HEK293 (cell line): Measurements from ENCODE around the gene FASTK.
A peak's percentile ranks its signal among the peaks of the same experiment; 100 is the strongest.

Source experiments
- CTCF ChIA-PET: fragments of 350-600 bp; formaldehyde crosslinking; extraction: SDS; loops from one replicate; lab custom pipeline; 2021; ENCODE audit warnings: antibody characterized with exemption; lab: Yijun Ruan, JAX
- POLR2A ChIA-PET: fragments of 300-600 bp; formaldehyde crosslinking; extraction: SDS; loops from one replicate; lab custom pipeline; 2020; ENCODE audit warnings: antibody characterized with exemption, inconsistent platforms; lab: Yijun Ruan, JAX
- H3K27ac ChIP-seq: fragments of 200-500 bp; sonication (Bioruptor generic); 2 replicates; pipeline ENCODE4 v1.5.1; 2014; ENCODE audit warnings: low read depth, low read length, control low read depth, inconsistent platforms; ENCODE audit errors: extremely low read depth
- H3K36me3 ChIP-seq, 2 experiments: fragments of 200-500 bp in 1 of 2; sonication (Bioruptor generic) in 1 of 2; 1 replicate in 1 of 2; 2 replicates in 1 of 2; pipeline ENCODE4 v1.5.1; 2014 to 2017; ENCODE audit warnings: inconsistent platforms in 2 of 2, low read length in 2 of 2; ENCODE audit not compliant: control insufficient read depth in 2 of 2, insufficient read depth in 1 of 2
- H3K4me1 ChIP-seq: fragments of 200-500 bp; sonication (Bioruptor generic); 2 replicates; pipeline ENCODE4 v1.5.1; 2014; ENCODE audit warnings: mild to moderate bottlenecking, low read length, inconsistent platforms; ENCODE audit not compliant: control insufficient read depth, insufficient read depth
- H3K4me3 ChIP-seq: 2 replicates; pipeline ENCODE4 v1.5.1; 2011; ENCODE audit warnings: low read depth, mild to moderate bottlenecking, control low read depth, low read length, moderate library complexity
- H3K9me3 ChIP-seq: fragments of 200-500 bp; sonication (Bioruptor generic); 2 replicates; pipeline ENCODE4 v1.5.1; 2014; ENCODE audit warnings: low read depth, low read length, inconsistent platforms; ENCODE audit not compliant: control insufficient read depth, insufficient read depth
- HOXC10 ChIP-seq: sonication (generic); formaldehyde crosslinking; IDR thresholded peaks from 2 replicates; pipeline ENCODE4 v1.8.1; 2023; ENCODE audit warnings: mild to moderate bottlenecking, missing genetic modification reagents
- IKZF3 ChIP-seq: fragments of 450-650 bp; IDR thresholded peaks from 2 replicates; pipeline ENCODE4 v1.5.0; 2018; ENCODE audit warnings: missing biosample characterization, mild to moderate bottlenecking, missing genetic modification characterization, moderate library complexity
- MZF1 ChIP-seq: fragments of 450-650 bp; formaldehyde crosslinking; IDR thresholded peaks from 2 replicates; pipeline ENCODE4 v1.5.1; 2017; ENCODE audit warnings: missing biosample characterization, missing genetic modification characterization, borderline replicate concordance
- REPIN1 ChIP-seq: fragments of 450-650 bp; formaldehyde crosslinking; IDR thresholded peaks from 2 replicates; pipeline ENCODE4 v1.5.1; 2017; ENCODE audit warnings: missing biosample characterization, missing genetic modification characterization, low read depth
- TSHZ1 ChIP-seq: fragments of 450-650 bp; formaldehyde crosslinking; IDR thresholded peaks from 2 replicates; pipeline ENCODE4 v1.5.1; 2016; ENCODE audit warnings: missing biosample characterization, missing genetic modification characterization, borderline replicate concordance
- ZFP3 ChIP-seq: fragments of 450-650 bp; formaldehyde crosslinking; IDR thresholded peaks from 2 replicates; pipeline ENCODE4 v1.5.1; 2016; ENCODE audit warnings: low read depth, missing biosample characterization, missing genetic modification characterization
- ZNF138 ChIP-seq: fragments of 450-650 bp; formaldehyde crosslinking; IDR thresholded peaks from 2 replicates; pipeline ENCODE4 v1.5.1; 2016; ENCODE audit warnings: missing biosample characterization, missing genetic modification characterization, borderline replicate concordance
- ZNF221 ChIP-seq: fragments of 450-650 bp; formaldehyde crosslinking; IDR thresholded peaks from 2 replicates; pipeline ENCODE4 v1.5.1; 2017; ENCODE audit warnings: missing biosample characterization, missing genetic modification characterization, borderline replicate concordance
- ZNF23 ChIP-seq: fragments of 450-650 bp; formaldehyde crosslinking; IDR thresholded peaks from 2 replicates; pipeline ENCODE4 v1.5.1; 2016; ENCODE audit warnings: missing biosample characterization, missing genetic modification characterization, borderline replicate concordance
- ZNF394 ChIP-seq: fragments of 450-650 bp; formaldehyde crosslinking; IDR thresholded peaks from 2 replicates; pipeline ENCODE4 v1.5.1; 2016; ENCODE audit warnings: missing biosample characterization, missing genetic modification characterization, mild to moderate bottlenecking, moderate library complexity, borderline replicate concordance
- ZNF501 ChIP-seq: fragments of 450-650 bp; formaldehyde crosslinking; IDR thresholded peaks from 2 replicates; pipeline ENCODE4 v1.5.1; 2016; ENCODE audit warnings: missing biosample characterization, missing genetic modification characterization
- ZNF558 ChIP-seq: fragments of 450-650 bp; formaldehyde crosslinking; IDR thresholded peaks from 2 replicates; pipeline ENCODE4 v1.5.1; 2016; ENCODE audit warnings: missing biosample characterization, missing genetic modification characterization
- ZNF704 ChIP-seq: fragments of 450-650 bp; formaldehyde crosslinking; IDR thresholded peaks from 2 replicates; pipeline ENCODE4 v1.5.1; 2016; ENCODE audit warnings: missing biosample characterization, missing genetic modification characterization
- ZNF76 ChIP-seq: fragments of 450-650 bp; formaldehyde crosslinking; IDR thresholded peaks from 2 replicates; pipeline ENCODE4; 2016; ENCODE audit warnings: low read depth, missing biosample characterization, missing genetic modification characterization, borderline replicate concordance
- ZNF777 ChIP-seq: fragments of 450-650 bp; formaldehyde crosslinking; IDR thresholded peaks from 2 replicates; pipeline ENCODE4 v1.5.1; 2017; ENCODE audit warnings: missing biosample characterization, missing genetic modification characterization, borderline replicate concordance
- TF ChIP-seq, protein P1 (sequence below): fragments of 450-650 bp; formaldehyde crosslinking; IDR thresholded peaks from 2 replicates; pipeline ENCODE4 v1.5.1; 2016; ENCODE audit warnings: missing biosample characterization, missing genetic modification characterization
- TF ChIP-seq, protein P2 (sequence below): fragments of 450-650 bp; formaldehyde crosslinking; IDR thresholded peaks from 2 replicates; pipeline ENCODE4 v1.5.1; 2017; ENCODE audit warnings: missing biosample characterization, missing genetic modification characterization
- TF ChIP-seq, protein P3 (sequence below): fragments of 450-650 bp; formaldehyde crosslinking; conservative IDR thresholded peaks from 2 replicates; pipeline ENCODE4 v1.5.1; 2016; ENCODE audit warnings: low read depth, missing biosample characterization, missing genetic modification characterization
- TF ChIP-seq, protein P4 (sequence below): fragments of 450-650 bp; formaldehyde crosslinking; IDR thresholded peaks from 2 replicates; pipeline ENCODE4 v1.5.1; 2016; ENCODE audit warnings: missing biosample characterization, missing genetic modification characterization

The FASTK gene

GRCh38 chr7:151058781-151059366, 21.7 kb downstream of the FASTK start:
- no peaks in the 10 kb centered on the region for H3K9me3 ChIP-seq
- peak overlapping the region; percentile 71 for H3K4me3 ChIP-seq
- peaks cover 0 to 41% of the 10 kb centered on the region in 2 experiments; a peak in 1 of 3 replicates for H3K36me3 ChIP-seq
- no peaks in the 10 kb centered on the region; the same call in 1 of the 2 replicates for H3K4me1 ChIP-seq
- peak overlapping the region; percentile 48; the same call in 1 of the 2 replicates for H3K27ac ChIP-seq
- ChIA-PET POLR2A (interaction anchor here (0.5 to 3.4 kb wide), 8 partner anchors 15 to 168 kb away, joined by 3 to 13 read pairs (median 6); partner anchors contain the start of genes ABCB8, ABCF2 and FASTK), CTCF (interaction anchor here (0.8 to 1.9 kb wide), 3 partner anchors 26 to 46 kb away, joined by 3 to 4 read pairs (median 4); no protein-coding TSS in a partner anchor)
- TF ChIP-seq, protein P1, sequence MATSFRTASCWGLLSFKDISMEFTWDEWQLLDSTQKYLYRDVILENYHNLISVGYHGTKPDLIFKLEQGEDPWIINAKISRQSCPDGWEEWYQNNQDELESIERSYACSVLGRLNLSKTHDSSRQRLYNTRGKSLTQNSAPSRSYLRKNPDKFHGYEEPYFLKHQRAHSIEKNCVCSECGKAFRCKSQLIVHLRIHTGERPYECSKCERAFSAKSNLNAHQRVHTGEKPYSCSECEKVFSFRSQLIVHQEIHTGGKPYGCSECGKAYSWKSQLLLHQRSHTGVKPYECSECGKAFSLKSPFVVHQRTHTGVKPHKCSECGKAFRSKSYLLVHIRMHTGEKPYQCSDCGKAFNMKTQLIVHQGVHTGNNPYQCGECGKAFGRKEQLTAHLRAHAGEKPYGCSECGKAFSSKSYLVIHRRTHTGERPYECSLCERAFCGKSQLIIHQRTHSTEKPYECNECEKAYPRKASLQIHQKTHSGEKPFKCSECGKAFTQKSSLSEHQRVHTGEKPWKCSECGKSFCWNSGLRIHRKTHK, result no peak
- TF ChIP-seq, protein P2, sequence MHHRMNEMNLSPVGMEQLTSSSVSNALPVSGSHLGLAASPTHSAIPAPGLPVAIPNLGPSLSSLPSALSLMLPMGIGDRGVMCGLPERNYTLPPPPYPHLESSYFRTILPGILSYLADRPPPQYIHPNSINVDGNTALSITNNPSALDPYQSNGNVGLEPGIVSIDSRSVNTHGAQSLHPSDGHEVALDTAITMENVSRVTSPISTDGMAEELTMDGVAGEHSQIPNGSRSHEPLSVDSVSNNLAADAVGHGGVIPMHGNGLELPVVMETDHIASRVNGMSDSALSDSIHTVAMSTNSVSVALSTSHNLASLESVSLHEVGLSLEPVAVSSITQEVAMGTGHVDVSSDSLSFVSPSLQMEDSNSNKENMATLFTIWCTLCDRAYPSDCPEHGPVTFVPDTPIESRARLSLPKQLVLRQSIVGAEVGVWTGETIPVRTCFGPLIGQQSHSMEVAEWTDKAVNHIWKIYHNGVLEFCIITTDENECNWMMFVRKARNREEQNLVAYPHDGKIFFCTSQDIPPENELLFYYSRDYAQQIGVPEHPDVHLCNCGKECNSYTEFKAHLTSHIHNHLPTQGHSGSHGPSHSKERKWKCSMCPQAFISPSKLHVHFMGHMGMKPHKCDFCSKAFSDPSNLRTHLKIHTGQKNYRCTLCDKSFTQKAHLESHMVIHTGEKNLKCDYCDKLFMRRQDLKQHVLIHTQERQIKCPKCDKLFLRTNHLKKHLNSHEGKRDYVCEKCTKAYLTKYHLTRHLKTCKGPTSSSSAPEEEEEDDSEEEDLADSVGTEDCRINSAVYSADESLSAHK (tag by site-specific recombination), result no peak
- no peak for TF ChIP-seq ZNF138 (tag by site-specific recombination)
- TF ChIP-seq ZNF76 (tag by site-specific recombination), result no peak
- TF ChIP-seq ZNF558 (tag by site-specific recombination), result no peak
- no peak for TF ChIP-seq ZNF221 (tag by site-specific recombination)
- no peak for TF ChIP-seq MZF1 (tag by site-specific recombination)
- no peak for TF ChIP-seq ZNF23 (tag by site-specific recombination)
- TF ChIP-seq, protein P3, sequence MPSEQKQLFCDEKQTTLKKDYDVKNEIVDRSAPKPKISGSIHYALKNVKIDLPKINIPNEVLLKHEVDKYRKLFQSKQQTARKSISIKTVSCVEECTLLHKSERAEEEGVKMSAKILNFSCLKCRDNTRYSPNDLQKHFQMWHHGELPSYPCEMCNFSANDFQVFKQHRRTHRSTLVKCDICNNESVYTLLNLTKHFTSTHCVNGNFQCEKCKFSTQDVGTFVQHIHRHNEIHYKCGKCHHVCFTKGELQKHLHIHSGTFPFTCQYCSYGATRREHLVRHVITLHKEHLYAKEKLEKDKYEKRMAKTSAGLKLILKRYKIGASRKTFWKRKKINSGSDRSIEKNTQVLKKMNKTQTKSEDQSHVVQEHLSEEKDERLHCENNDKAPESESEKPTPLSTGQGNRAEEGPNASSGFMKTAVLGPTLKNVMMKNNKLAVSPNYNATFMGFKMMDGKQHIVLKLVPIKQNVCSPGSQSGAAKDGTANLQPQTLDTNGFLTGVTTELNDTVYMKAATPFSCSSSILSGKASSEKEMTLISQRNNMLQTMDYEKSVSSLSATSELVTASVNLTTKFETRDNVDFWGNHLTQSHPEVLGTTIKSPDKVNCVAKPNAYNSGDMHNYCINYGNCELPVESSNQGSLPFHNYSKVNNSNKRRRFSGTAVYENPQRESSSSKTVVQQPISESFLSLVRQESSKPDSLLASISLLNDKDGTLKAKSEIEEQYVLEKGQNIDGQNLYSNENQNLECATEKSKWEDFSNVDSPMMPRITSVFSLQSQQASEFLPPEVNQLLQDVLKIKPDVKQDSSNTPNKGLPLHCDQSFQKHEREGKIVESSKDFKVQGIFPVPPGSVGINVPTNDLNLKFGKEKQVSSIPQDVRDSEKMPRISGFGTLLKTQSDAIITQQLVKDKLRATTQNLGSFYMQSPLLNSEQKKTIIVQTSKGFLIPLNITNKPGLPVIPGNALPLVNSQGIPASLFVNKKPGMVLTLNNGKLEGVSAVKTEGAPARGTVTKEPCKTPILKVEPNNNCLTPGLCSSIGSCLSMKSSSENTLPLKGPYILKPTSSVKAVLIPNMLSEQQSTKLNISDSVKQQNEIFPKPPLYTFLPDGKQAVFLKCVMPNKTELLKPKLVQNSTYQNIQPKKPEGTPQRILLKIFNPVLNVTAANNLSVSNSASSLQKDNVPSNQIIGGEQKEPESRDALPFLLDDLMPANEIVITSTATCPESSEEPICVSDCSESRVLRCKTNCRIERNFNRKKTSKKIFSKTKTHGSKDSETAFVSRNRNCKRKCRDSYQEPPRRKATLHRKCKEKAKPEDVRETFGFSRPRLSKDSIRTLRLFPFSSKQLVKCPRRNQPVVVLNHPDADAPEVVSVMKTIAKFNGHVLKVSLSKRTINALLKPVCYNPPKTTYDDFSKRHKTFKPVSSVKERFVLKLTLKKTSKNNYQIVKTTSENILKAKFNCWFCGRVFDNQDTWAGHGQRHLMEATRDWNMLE (tag by site-specific recombination), result no peak
- TF ChIP-seq, protein P4, sequence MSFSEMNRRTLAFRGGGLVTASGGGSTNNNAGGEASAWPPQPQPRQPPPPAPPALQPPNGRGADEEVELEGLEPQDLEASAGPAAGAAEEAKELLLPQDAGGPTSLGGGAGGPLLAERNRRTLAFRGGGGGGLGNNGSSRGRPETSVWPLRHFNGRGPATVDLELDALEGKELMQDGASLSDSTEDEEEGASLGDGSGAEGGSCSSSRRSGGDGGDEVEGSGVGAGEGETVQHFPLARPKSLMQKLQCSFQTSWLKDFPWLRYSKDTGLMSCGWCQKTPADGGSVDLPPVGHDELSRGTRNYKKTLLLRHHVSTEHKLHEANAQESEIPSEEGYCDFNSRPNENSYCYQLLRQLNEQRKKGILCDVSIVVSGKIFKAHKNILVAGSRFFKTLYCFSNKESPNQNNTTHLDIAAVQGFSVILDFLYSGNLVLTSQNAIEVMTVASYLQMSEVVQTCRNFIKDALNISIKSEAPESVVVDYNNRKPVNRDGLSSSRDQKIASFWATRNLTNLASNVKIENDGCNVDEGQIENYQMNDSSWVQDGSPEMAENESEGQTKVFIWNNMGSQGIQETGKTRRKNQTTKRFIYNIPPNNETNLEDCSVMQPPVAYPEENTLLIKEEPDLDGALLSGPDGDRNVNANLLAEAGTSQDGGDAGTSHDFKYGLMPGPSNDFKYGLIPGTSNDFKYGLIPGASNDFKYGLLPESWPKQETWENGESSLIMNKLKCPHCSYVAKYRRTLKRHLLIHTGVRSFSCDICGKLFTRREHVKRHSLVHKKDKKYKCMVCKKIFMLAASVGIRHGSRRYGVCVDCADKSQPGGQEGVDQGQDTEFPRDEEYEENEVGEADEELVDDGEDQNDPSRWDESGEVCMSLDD (tag by site-specific recombination), result peak; percentile 15; the same call in 1 of the 2 replicates
- TF ChIP-seq ZFP3 (tag by site-specific recombination), result no peak
- TF ChIP-seq HOXC10 (CRISPR knock-in tag), result no peak
- TF ChIP-seq ZNF777 (tag by site-specific recombination), result 0 out of 2 replicates have a peak, but pooled peaks have one; percentile 14
- no peak for TF ChIP-seq IKZF3 (tag by site-specific recombination)
- TF ChIP-seq TSHZ1, result no peak
- TF ChIP-seq ZNF704 (tag by site-specific recombination), result no peak
- TF ChIP-seq ZNF501, result no peak
- TF ChIP-seq REPIN1 (tag by site-specific recombination), result no peak
- 0 out of 2 replicates have a peak, but pooled peaks have one; percentile 29 for TF ChIP-seq ZNF394 (tag by site-specific recombination)
